Omental fat pad (tissue), 4 donors: ENCODE data around the gene SEMA5A. TPM values are rescaled to one million over a fixed set of nuclear protein-coding genes. Genes with fewer than 3 reads are reported as not detected.

ENCODE experiments used
- ATAC-seq: fragments of 150-250 bp; one replicate; pipeline ENCODE4 v1.9.1; 2016; ENCODE audit warnings: mild to moderate bottlenecking, moderate library complexity; ENCODE audit not compliant: low FRiP score
- DNase-seq: peaks from one replicate; pipeline ENCODE4 v3.0.0-alpha.2; 2019; ENCODE audit warnings: low spot score
- total RNA-seq, 4 donors: library from RNA; depleted of rRNA; stranded (reverse); fragments of >200 nt; gene quantifications; one replicate each; pipeline ENCODE4 v1.1.0, GENCODE V29; 2016
- TF ChIP-seq, protein P1 (sequence below), 3 donors: fragments of 450-650 bp; IDR thresholded peaks; one replicate each; pipeline ENCODE4 v1.5.1; 2016 to 2017; ENCODE audit warnings: antibody characterized with exemption in 3 of 3, mild to moderate bottlenecking in 3 of 3, moderate library complexity in 2 of 3

The SEMA5A gene
- total RNA-seq, 4 donors from 2014 or later, result 6.3 to 60.2 (median 22.1) TPM

DNA sequence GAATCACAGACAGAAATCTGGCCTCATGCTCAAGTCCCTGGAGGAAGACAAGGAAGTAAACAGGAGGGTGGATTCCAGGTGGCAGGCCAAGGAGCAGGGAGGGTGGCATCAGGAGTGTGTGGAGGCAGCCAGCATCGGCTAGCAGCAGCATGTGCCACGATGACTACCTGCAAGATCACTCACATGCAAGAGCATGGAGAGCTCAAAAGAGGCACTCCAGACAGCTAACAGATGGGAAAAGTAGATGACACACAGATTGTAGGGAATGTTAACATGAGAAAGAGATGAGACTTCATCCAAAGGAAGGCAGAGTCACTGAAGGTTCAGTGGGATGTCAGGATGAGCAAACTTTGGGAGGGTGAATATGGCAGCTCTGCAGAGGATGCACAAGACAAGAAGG, 104.3 kb downstream of the SEMA5A start:
- ATAC-seq (no peak), DNase-seq (no peak)
- TF ChIP-seq, protein P1, sequence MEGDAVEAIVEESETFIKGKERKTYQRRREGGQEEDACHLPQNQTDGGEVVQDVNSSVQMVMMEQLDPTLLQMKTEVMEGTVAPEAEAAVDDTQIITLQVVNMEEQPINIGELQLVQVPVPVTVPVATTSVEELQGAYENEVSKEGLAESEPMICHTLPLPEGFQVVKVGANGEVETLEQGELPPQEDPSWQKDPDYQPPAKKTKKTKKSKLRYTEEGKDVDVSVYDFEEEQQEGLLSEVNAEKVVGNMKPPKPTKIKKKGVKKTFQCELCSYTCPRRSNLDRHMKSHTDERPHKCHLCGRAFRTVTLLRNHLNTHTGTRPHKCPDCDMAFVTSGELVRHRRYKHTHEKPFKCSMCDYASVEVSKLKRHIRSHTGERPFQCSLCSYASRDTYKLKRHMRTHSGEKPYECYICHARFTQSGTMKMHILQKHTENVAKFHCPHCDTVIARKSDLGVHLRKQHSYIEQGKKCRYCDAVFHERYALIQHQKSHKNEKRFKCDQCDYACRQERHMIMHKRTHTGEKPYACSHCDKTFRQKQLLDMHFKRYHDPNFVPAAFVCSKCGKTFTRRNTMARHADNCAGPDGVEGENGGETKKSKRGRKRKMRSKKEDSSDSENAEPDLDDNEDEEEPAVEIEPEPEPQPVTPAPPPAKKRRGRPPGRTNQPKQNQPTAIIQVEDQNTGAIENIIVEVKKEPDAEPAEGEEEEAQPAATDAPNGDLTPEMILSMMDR (IDR thresholded peaks at IDR 0.05), result no peak

DNA sequence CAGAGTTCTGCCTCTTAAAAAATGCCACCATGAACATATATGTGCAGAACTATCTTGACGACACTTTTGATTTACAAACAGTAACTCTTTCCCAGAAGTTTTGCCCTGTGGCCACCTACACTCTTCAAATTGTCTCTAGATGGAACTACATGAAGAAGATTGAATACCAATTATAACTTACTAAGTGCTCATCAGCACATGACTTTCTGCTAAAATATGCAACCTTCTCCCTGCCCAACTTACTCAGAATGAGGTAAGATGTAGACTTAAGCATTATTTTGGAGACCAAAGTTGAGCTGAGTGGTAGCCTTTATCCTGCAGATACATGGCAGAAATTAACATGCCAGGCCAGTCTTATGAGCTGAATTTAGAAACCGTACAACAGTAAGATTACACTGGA, 105.4 kb downstream of the SEMA5A start:
- DNase-seq (no peak), ATAC-seq (peak; percentile 80)
- TF ChIP-seq, protein P1 (IDR thresholded peaks at IDR 0.05), result no peak

DNA sequence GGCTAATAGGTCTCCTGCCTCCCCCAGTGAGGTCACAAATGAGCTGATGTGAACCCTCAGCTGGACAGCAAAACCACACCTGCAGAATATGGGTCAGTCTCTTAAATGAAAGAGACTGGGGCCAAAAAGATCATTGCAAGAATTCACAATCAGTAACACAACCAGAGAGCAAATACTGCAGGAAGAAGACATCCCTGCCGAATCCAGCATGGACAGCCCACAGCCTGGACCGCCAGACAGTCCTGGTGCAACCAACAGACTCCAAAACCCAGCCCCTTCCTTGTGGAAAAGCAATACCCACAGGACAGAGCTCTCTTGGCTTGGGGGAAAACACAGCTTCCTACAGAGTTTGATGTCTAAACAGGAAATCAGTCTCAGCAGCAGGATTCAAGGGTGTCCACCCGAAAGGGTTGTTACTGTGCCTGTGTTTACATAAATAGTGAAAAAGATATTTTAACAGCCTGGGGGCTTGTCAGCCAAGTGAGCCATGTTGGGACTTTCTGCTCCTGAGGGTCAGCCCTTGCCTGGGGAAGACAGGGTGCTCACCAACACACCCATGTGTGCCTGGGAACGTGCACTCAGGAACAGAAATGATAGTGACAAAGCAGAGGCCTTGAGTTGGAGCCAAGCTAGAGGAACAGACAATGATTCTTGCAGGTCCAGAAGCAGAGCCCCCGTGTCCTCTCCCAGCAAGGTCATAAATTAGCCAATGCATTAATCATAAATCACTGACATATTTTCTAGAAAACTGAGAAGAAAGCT, 106.2 kb downstream of the SEMA5A start:
- no peak for ATAC-seq

DNA sequence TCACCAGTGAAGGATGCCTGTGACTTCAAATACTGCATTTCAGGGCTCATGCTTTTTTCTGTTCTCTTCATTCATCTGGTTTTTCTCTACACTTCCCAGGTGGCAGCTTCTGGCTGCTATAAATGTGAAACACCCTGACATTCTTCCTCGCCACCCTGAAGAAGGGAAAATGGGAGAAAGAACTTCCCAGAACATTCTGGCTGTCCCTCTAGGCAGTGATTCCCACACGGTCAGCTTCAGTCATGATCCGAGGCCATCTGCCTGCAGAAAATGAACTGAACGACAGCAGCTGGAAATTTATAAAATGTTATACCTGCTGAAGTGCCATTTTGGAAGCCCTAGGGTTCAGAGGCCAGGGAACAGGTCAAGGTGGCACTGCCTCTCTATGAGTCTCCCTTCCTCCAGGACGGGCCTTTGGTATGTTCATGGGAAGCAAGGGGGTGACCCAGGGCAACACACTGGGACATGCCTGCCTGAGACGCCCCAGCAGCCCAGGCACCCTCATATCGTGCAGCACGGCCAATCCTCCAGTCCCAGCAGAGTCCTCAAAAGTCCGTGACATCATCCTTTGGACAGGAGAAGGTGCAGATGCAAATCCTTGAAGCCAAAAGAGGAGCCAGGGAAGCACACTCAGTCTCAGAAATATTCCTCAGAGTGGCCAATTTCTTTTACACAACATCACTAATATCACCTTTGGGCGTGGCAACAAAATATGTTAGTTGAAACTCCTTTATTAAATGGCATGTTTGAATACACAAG, 107.1 kb downstream of the SEMA5A start:
- ATAC-seq (no peak), DNase-seq (no peak)
- TF ChIP-seq, protein P1 (IDR thresholded peaks at IDR 0.05), result no peak

More for the DNA sequence above, 106.2 kb downstream of the SEMA5A start:
- TF ChIP-seq, protein P1 (IDR thresholded peaks at IDR 0.05), result no peak
- DNase-seq, result no peak

DNA sequence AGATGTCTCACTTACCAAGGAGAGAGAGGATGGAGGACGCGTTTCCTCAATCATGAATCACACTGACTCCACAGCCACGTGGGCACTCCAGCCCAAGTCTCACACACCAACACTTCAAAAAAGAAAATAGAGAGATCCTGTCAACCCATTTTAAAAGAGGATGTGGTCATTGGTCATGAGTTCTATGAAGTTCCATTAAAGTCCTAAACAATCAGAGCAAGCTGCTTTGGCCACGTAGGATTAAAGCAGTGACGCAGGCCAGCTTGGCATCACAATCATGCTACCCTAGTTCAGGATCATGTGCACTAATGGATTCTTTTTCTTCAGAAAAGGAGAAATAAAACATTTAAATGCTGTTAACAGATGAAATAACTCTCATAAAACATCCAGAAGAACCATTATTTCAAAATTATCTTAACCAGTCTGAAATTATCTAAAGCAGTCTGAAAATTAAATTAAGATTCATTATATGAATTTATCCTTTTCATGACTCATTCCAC, 108.1 kb downstream of the SEMA5A start:
- no peak for ATAC-seq
- no peak for DNase-seq
- TF ChIP-seq, protein P1 (IDR thresholded peaks at IDR 0.05), result no peak

DNA sequence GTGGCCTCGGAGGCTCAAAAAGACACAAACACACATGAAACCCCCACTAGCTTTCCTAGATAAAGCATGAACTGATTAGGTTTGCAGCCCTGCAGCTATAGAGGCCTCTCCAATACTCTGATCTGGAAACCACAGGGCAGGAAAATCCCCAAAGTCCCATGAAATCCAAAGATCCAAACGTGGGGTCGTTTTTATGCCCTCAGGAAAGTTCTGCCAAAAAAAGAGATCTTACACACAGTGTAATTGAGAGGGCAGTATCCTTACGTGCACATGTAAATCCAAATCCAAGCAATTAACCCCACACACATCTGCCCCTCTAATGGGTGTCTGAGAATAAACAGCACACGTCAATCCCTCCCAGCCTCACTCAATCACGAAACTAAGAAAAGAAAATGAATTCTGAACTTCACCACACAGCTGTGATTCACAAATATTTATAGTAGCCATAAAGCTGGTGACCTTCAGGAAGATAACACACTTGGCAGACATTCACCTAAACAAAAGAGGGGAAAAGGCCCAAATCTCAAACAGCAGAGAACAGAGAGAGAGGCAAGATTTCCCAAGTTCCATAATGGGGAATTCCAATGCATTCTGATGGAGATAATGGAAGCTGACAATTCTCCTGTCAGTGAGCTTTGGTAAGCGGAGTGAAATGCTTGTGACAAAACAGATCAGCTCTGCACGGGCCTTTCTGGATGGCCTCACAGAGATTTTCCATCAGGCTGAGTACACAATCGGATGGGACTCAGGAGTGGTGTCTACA, 114.2 kb downstream of the SEMA5A start:
- DNase-seq, result no peak
- ATAC-seq, result no peak
- TF ChIP-seq, protein P1 (IDR thresholded peaks at IDR 0.05), result no peak
